DLD1 (cell line): ENCODE data around the gene AUTS2.

Experiments
- in situ Hi-C: cut with HindIII; loops from 2 replicates; pipeline ENCODE4 v1.10.0; 2017; ENCODE audit warnings: low sequenced_read_pairs

Gene AUTS2

GRCh38 chr7:70498232-70498992, 900.1 kb downstream of the AUTS2 start:
- in situ Hi-C loops, result no loop called here

- in situ Hi-C loops, result no loop called here
Observed at GRCh38 chr7:70500261-70500660, 902.0 kb downstream of the AUTS2 start.

GRCh38 chr7:70502117-70502863, 904.0 kb downstream of the AUTS2 start:
- in situ Hi-C loops, result no loop called here

GRCh38 chr7:70504254-70504653, 906.0 kb downstream of the AUTS2 start:
- in situ Hi-C loops, result no loop called here

- in situ Hi-C loops, result no loop called here
Observed at GRCh38 chr7:70505468-70505867, 907.2 kb downstream of the AUTS2 start.

GRCh38 chr7:70505886-70506285, 907.6 kb downstream of the AUTS2 start:
- in situ Hi-C loops, result no loop called here

GRCh38 chr7:70506434-70506833, 908.2 kb downstream of the AUTS2 start:
- in situ Hi-C loops, result no loop called here

- in situ Hi-C loops, result no loop called here
Observed at GRCh38 chr7:70512144-70512543, 913.9 kb downstream of the AUTS2 start.

GRCh38 chr7:70512761-70513160, 914.5 kb downstream of the AUTS2 start:
- in situ Hi-C loops, result no loop called here

GRCh38 chr7:70520611-70521010, 922.3 kb downstream of the AUTS2 start:
- in situ Hi-C loops, result no loop called here

- in situ Hi-C loops, result no loop called here
Observed at GRCh38 chr7:70523249-70523988, 925.1 kb downstream of the AUTS2 start.

- in situ Hi-C loops, result no loop called here
Observed at GRCh38 chr7:70523989-70524351, 925.7 kb downstream of the AUTS2 start.

GRCh38 chr7:70525991-70526390, 927.7 kb downstream of the AUTS2 start:
- in situ Hi-C loops, result no loop called here

- in situ Hi-C loops, result no loop called here
Observed at GRCh38 chr7:70527520-70528115, 929.3 kb downstream of the AUTS2 start.

GRCh38 chr7:70529436-70529835, 931.2 kb downstream of the AUTS2 start:
- in situ Hi-C loops, result no loop called here

- in situ Hi-C loops, result no loop called here
Observed at GRCh38 chr7:70529914-70530585, 931.8 kb downstream of the AUTS2 start.

- in situ Hi-C loops, result no loop called here
Observed at GRCh38 chr7:70533614-70534013, 935.3 kb downstream of the AUTS2 start.

GRCh38 chr7:70539205-70539604, 940.9 kb downstream of the AUTS2 start:
- in situ Hi-C loops, result no loop called here

GRCh38 chr7:70539617-70540016, 941.3 kb downstream of the AUTS2 start:
- in situ Hi-C loops, result no loop called here

GRCh38 chr7:70540641-70541040, 942.4 kb downstream of the AUTS2 start:
- in situ Hi-C loops, result no loop called here
